Colonic mucosa (tissue), 4 donors: ENCODE results near the gene CT45A6. TPM values are rescaled to one million over a fixed set of nuclear protein-coding genes. Genes with fewer than 3 reads are reported as not detected.
"Not testable (repeated sequence)": the region's sequence is repeated elsewhere in the genome, so short reads cannot be mapped to it uniquely, and the experiment has no call there.

ENCODE experiments used
- DNase-seq: peaks from one replicate; pipeline ENCODE4 v3.0.0-alpha.2; 2020
- H3K27ac ChIP-seq: fragments of 200-600 bp; one replicate; pipeline ENCODE4 v1.8.0; 2021
- H3K27me3 ChIP-seq: fragments of 200-600 bp; one replicate; pipeline ENCODE4 v1.8.0; 2021
- H3K36me3 ChIP-seq: fragments of 200-600 bp; one replicate; pipeline ENCODE4 v1.8.0; 2021
- H3K4me1 ChIP-seq: fragments of 200-600 bp; one replicate; pipeline ENCODE4 v1.8.0; 2021; ENCODE audit warnings: mild to moderate bottlenecking
- H3K4me3 ChIP-seq: fragments of 200-600 bp; one replicate; pipeline ENCODE4 v1.8.0; 2021
- H3K9ac ChIP-seq, 2 donors: one replicate each; pipeline ENCODE4 v1.7.0; 2013; ENCODE audit warnings: control low read depth in 2 of 2, low read depth in 2 of 2, low read length in 2 of 2
- H3K9me3 ChIP-seq: fragments of 200-600 bp; one replicate; pipeline ENCODE4 v1.8.0; 2021
- intact Hi-C: fragments of 100-400 bp; cut with DNase I; formaldehyde crosslinking; loops from one replicate; pipeline ENCODE4 v1.14.1; 2022
- total RNA-seq, 2 donors: library from RNA; stranded (reverse); fragmentation: NEBNext Ultra II Directional in 1 of 2; extraction: Animal tissue kit (Norgen Biotek cat#: 25700) in 1 of 2; gene quantifications; one replicate each; pipeline ENCODE4 v1.2.1, GENCODE V29; 2021
- donor health status: healthy.
- donor health status: DM: no; HTN: no; CAD: no.
- donor health status: DM: no; HTN: no; CAD: no.

Gene CT45A6, protein sequence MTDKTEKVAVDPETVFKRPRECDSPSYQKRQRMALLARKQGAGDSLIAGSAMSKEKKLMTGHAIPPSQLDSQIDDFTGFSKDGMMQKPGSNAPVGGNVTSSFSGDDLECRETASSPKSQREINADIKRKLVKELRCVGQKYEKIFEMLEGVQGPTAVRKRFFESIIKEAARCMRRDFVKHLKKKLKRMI
- not detected for total RNA-seq

DNA sequence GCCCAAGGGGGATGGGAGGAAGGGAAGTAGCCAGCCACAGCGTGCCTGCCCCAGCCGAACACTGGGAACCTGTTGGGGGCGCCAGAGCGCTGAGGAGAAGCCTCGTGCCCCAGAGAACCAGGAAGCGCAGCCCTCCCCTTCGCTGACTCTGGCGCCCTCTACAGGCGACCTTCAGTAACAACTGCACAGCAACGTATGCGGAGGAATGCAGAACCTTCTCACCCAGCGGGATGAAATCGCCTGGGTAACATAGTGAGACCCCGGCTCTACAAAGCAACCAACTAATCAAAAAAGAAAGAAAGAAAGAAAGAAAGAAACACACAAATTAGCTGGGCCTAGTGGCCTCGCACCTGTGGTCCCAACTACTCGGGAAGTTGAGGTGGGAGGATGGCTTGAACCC lies at the start of gene CT45A6:
Gene CT45A6 (minus strand): TSS at position 101 of the 400 bp plus-strand sequence. CDS start 3,794 bp downstream, outside the sequence.
- H3K4me3 ChIP-seq, H3K27ac ChIP-seq, H3K36me3 ChIP-seq, H3K9me3 ChIP-seq, H3K4me1 ChIP-seq, H3K9ac ChIP-seq, H3K27me3 ChIP-seq, DNase-seq, intact Hi-C loops: not testable (repeated sequence)

DNA sequence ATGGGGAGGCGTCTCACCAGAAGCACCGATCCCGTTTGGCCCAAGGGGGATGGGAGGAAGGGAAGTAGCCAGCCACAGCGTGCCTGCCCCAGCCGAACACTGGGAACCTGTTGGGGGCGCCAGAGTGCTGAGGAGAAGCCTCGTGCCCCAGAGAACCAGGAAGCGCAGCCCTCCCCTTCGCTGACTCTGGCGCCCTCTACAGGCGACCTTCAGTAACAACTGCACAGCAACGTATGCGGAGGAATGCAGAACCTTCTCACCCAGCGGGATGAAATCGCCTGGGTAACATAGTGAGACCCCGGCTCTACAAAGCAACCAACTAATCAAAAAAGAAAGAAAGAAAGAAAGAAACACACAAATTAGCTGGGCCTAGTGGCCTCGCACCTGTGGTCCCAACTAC lies 34.6 kb upstream of the CT45A6 start, which contains the start of gene CT45A7:
Gene CT45A7 (minus strand): TSS at position 101 of the 400 bp plus-strand sequence. CDS start 3,747 bp downstream, outside the sequence.
- intact Hi-C loops, DNase-seq, H3K9me3 ChIP-seq, H3K36me3 ChIP-seq, H3K4me3 ChIP-seq, H3K27me3 ChIP-seq, H3K9ac ChIP-seq, H3K4me1 ChIP-seq, H3K27ac ChIP-seq: not testable (repeated sequence)

DNA sequence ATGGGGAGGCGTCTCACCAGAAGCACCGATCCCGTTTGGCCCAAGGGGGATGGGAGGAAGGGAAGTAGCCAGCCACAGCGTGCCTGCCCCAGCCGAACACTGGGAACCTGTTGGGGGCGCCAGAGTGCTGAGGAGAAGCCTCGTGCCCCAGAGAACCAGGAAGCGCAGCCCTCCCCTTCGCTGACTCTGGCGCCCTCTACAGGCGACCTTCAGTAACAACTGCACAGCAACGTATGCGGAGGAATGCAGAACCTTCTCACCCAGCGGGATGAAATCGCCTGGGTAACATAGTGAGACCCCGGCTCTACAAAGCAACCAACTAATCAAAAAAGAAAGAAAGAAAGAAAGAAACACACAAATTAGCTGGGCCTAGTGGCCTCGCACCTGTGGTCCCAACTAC lies 17.3 kb upstream of the CT45A6 start, which contains the start of gene CT45A2:
Gene CT45A2 (minus strand): TSS at position 101 of the 400 bp plus-strand sequence. CDS start 3,747 bp downstream, outside the sequence.
- DNase-seq, H3K4me1 ChIP-seq, H3K36me3 ChIP-seq, H3K9me3 ChIP-seq, H3K27ac ChIP-seq, intact Hi-C loops, H3K9ac ChIP-seq, H3K4me3 ChIP-seq, H3K27me3 ChIP-seq: not testable (repeated sequence)

DNA sequence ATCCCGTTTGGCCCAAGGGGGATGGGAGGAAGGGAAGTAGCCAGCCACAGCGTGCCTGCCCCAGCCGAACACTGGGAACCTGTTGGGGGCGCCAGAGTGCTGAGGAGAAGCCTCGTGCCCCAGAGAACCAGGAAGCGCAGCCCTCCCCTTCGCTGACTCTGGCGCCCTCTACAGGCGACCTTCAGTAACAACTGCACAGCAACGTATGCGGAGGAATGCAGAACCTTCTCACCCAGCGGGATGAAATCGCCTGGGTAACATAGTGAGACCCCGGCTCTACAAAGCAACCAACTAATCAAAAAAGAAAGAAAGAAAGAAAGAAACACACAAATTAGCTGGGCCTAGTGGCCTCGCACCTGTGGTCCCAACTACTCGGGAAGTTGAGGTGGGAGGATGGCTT lies 17.2 kb downstream of the CT45A6 start, which contains the start of gene CT45A5:
Gene CT45A5 (minus strand): TSS at position 101 of the 400 bp plus-strand sequence. CDS start 3,774 bp downstream, outside the sequence.
- H3K27me3 ChIP-seq, intact Hi-C loops: not testable (repeated sequence)

DNA sequence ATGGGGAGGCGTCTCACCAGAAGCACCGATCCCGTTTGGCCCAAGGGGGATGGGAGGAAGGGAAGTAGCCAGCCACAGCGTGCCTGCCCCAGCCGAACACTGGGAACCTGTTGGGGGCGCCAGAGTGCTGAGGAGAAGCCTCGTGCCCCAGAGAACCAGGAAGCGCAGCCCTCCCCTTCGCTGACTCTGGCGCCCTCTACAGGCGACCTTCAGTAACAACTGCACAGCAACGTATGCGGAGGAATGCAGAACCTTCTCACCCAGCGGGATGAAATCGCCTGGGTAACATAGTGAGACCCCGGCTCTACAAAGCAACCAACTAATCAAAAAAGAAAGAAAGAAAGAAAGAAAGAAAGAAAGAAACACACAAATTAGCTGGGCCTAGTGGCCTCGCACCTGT lies 34.5 kb downstream of the CT45A6 start, which contains the start of gene CT45A3:
Gene CT45A3 (minus strand): TSS at position 101 of the 400 bp plus-strand sequence. CDS start 3,747 bp downstream, outside the sequence.
- DNase-seq, H3K9ac ChIP-seq, H3K4me1 ChIP-seq, H3K9me3 ChIP-seq, H3K27me3 ChIP-seq, H3K27ac ChIP-seq, H3K36me3 ChIP-seq, intact Hi-C loops, H3K4me3 ChIP-seq: not testable (repeated sequence)

More for the DNA sequence above, 17.2 kb downstream of the CT45A6 start, which contains the start of gene CT45A5:
- H3K27ac ChIP-seq, H3K4me3 ChIP-seq, H3K9me3 ChIP-seq, H3K9ac ChIP-seq, H3K4me1 ChIP-seq, H3K36me3 ChIP-seq, DNase-seq: not testable (repeated sequence)

DNA sequence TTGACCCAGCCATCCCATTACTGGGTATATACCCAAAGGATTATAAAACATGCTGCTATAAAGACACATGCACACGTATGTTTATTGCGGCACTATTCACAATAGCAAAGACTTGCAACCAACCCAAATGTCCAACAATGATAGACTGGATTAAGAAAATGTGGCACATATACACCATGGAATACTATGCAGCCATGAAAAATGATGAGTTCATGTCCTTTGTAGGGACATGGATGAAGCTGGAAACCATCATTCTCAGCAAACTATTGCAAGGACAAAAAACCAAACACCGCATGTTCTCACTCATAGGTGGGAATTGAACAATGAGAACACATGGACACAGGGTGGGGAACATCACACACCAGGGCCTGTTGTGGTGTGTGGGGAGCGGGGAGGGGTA lies 57.8 kb downstream of the CT45A6 start:
- H3K9ac ChIP-seq, H3K9me3 ChIP-seq, H3K4me3 ChIP-seq, H3K27ac ChIP-seq, intact Hi-C loops, DNase-seq, H3K27me3 ChIP-seq, H3K36me3 ChIP-seq, H3K4me1 ChIP-seq: not testable (repeated sequence)

Other genes starting within 250 kb of the CT45A6 start
- not detected for gene CT45A1, start 89.1 kb downstream of the CT45A6 start, total RNA-seq
- gene CT45A3, start 34.6 kb downstream of the CT45A6 start, total RNA-seq = not detected
- gene CT45A5, start 17.3 kb downstream of the CT45A6 start, total RNA-seq = not detected
- gene CT45A2, start 17.2 kb upstream of the CT45A6 start, total RNA-seq = not detected
- gene CT45A7, start 34.5 kb upstream of the CT45A6 start, total RNA-seq = not detected
- gene CT45A8, start 51.8 kb upstream of the CT45A6 start, total RNA-seq = not detected
- not detected for gene CT45A9, start 69.0 kb upstream of the CT45A6 start, total RNA-seq
- gene CT45A10, start 90.7 kb upstream of the CT45A6 start, total RNA-seq = under 1 TPM in 1 of 2 donors, not detected in 1; 0.49 TPM
- under 1 TPM in 1 of 2 donors, not detected in 1; 0.07 TPM for gene SAGE1, start 90.9 kb upstream of the CT45A6 start, total RNA-seq
- gene MMGT1, start 171.2 kb upstream of the CT45A6 start, total RNA-seq = 10 to 100 TPM; 23.9 to 26.9 TPM
- 10 to 100 TPM; 12.7 to 16.6 TPM for gene SLC9A6, start 182.6 kb upstream of the CT45A6 start, total RNA-seq